SK-N-SH treated with all-trans-retinoic acid at 6 μM for 48 hours (cell line): Measurements from ENCODE around the gene LRRC14B.

Experiments used
- ZFP3 ChIP-seq: fragments of 250-450 bp; sonication (Bioruptor Pico); IDR thresholded peaks from 2 replicates; pipeline ENCODE4 v1.5.0; 2020; ENCODE audit warnings: mild to moderate bottlenecking, moderate library complexity
- ZFP30 ChIP-seq: fragments of 450-650 bp; formaldehyde crosslinking; IDR thresholded peaks from 2 replicates; pipeline ENCODE4 v1.5.0; 2022; ENCODE audit warnings: mild to moderate bottlenecking, moderate library complexity

GRCh38 chr5:187617-188451 is 3.5 kb upstream of the LRRC14B start:
- TF ChIP-seq ZFP3 (CRISPR knock-in tag) (no peak), ZFP30 (CRISPR knock-in tag) (no peak)
